Forelimb muscle (tissue), 1 donor: ENCODE data around the gene TPRN. TPM values are rescaled to one million over a fixed set of nuclear protein-coding genes. Genes with fewer than 3 reads are reported as not detected.

Experiments
- DNase-seq: peaks from one replicate; pipeline ENCODE4 v3.0.0-alpha.2; 2013; ENCODE audit warnings: low read depth
- polyA plus RNA-seq: library from polyadenylated mRNA; unstranded; fragments of 120-200 nt; gene quantifications from one replicate; pipeline ENCODE4 v1.2.1, GENCODE V29; 2013; ENCODE audit not compliant: insufficient read length

The TPRN gene
- polyA plus RNA-seq, 1 donor = 10.9 TPM

DNA sequence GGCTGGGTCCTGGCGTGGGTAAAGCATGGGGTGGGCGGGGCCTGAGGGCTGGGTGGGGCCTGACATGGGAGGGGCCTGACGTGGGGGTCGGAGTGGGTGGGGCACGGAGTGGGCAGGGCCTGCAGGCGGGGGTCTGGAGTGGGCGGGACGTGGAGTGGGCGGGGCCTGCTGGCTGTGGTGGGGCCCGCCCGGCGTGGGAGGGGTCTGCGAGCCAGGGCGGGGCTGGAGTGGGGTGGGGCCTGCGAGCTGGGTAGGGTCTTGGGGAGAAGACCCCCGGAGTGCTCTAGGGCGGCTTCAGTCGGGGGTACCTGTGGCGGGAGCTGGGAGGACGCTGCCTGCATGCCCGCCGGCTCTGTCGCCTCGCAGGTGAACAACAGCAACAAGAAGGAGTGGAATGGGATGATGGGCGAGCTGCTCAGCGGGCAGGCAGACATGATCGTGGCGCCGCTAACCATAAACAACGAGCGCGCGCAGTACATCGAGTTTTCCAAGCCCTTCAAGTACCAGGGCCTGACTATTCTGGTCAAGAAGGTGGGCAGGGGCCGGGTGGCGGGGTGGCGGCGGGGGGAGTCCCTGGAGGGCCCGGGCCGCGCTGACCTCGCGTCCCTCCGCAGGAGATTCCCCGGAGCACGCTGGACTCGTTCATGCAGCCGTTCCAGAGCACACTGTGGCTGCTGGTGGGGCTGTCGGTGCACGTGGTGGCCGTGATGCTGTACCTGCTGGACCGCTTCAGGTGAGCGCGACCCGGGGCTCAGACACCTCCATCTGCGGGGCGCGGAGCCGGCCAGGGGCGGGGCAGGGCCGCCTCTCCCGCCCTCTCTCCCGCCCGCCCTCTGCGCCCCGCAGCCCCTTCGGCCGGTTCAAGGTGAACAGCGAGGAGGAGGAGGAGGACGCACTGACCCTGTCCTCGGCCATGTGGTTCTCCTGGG, 38.7 kb downstream of the TPRN start:
- DNase-seq = no peak

DNA sequence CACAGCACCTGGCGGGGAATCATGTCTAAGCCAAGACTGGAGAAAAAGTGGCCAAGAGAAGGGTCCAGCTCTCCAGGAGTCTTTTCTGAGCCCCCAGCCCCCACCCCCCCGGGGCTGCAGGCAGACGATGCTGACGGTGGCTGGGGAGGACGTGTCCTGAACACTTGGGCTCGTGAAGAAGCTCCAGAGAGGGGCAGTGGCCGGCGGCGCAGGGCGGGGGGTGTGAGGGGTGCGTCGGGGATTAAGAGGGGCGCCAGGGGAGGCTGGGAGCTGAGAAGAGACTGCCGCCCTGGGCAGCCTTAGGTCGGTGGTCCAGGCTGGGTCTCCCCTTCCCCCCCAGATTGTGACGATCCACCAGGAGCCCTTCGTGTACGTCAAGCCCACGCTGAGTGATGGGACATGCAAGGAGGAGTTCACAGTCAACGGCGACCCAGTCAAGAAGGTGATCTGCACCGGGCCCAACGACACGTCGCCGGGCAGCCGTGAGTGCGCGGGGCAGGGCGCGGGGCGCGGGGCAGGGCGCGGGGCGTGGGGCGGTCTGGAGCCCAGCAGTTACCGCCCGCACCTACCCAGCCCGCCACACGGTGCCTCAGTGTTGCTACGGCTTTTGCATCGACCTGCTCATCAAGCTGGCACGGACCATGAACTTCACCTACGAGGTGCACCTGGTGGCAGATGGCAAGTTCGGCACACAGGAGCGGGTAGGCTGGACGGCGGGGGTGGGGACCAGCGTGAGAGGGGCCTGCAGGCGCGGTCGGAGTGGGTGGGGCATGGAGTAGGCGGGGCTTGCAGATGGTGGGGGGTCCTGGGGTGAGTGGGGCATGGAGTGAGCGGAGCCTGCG, 39.6 kb downstream of the TPRN start:
- no peak for DNase-seq

DNA sequence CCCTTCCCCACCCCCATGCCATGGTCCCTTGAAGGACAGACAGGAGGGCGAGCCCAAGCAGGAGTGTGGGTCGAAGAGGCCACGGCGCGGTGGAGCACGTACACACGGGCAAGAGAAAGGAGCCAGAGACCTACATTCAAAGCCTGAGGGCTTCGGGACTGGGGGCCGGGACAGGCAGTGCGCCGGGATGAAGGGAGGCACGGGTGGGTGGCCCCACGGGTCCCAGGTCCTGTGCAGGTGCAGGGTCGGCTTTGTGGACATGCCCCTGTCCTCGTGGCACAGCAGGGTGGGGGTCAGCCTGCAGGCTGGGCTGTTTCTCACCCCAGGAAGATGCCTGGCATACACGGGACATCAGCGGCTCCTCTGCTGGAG, 40.5 kb downstream of the TPRN start:
- DNase-seq = no peak

DNA sequence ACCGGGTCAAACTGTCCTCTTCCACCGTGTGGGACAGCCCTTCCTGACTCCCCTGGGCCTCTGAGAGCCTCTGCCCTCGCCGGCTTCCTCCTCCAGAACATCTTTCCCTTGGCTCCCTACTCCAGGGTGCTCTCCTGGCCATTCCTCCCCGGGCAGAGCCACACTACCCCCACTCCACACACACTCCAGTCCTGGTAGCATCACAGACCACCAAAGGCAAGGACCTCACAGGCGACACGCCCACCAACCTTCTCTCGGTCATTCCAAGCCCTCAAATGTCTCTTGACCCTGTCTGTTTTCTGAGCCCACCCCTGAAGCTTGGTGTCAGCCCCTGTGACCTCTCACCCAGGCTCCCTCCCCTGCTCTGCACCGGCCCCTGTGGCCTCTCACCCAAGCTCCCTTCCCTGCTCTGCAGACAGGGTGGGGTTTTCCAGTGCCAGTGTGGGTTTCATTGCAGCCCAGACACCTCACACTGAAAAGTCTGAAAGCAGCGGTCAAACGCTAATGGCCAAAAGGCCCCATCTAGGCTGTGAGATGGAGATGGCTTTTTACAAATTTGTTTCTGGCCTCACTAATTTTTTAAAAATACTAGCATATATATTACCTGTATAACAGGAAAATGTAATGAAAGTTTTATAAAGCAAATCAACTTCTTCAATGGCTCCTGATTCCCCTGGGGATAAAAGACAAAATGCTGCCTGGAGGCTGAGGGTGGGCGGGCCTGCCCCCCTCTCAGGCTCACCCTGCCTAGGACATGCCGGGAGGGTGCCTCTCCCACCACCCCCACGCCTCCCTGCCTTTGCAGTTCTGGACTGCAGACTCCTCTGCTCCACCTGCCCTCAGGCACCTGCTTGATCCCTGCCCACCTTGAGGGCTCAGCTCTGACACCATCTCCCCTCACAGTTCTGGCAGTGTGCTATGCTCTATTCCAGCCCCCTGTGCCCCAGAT, 41.2 kb downstream of the TPRN start:
- no peak for DNase-seq

DNA sequence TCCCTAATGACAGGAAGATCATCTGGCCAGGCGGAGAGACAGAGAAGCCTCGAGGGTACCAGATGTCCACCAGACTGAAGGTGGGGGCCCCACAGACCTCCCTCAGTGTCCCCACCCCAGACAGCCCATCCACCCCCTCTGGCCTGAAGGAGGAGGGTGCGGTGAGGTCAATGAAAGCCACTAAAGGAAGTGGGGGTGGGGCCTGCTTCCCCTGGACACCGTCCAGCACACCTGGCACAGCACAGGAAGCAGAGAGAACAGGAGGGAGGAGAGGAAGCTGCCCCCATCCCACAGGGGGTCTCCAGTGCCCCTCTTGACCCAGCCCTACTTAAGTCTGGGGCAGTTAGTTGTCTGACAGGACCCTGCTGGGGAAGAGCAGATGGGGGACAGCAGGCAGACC, 41.9 kb downstream of the TPRN start:
- no peak for DNase-seq

DNA sequence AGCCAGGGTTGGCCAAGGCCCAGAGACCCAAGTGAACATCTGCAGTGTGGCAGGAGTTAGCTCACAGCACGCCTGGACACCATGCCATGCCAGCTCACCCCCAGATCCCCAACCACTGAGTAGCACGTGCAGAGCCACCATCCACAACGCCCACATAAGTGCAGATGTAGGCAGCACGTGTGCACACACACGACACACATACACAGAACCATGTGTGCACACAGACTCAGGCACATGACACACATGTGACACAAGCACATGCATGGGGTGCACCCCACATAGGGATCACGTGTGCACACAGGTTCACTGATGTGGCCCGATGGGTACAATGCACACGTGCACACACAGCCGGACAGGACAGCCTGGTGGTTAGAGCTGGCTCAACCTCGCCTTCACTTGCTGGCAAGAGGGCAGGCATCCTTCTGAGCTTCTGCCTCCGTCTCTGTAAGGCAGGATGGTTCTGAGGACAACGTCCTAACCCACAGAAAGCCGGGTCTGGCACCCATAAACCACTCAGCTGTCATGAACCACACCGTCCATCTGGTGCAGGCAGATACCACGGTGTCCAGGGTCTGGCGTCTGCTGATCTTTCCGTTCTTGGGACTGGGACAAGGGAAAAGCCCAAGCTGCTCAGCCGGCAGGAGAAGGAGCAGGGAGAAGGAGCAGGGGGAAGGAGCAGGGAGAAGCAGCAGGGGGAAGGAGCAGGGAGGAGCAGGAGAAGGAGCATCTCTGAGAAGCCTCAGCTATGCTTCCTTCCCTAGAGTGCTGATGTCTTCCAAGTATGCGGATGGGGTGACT, 42.7 kb downstream of the TPRN start:
- no peak for DNase-seq

DNA sequence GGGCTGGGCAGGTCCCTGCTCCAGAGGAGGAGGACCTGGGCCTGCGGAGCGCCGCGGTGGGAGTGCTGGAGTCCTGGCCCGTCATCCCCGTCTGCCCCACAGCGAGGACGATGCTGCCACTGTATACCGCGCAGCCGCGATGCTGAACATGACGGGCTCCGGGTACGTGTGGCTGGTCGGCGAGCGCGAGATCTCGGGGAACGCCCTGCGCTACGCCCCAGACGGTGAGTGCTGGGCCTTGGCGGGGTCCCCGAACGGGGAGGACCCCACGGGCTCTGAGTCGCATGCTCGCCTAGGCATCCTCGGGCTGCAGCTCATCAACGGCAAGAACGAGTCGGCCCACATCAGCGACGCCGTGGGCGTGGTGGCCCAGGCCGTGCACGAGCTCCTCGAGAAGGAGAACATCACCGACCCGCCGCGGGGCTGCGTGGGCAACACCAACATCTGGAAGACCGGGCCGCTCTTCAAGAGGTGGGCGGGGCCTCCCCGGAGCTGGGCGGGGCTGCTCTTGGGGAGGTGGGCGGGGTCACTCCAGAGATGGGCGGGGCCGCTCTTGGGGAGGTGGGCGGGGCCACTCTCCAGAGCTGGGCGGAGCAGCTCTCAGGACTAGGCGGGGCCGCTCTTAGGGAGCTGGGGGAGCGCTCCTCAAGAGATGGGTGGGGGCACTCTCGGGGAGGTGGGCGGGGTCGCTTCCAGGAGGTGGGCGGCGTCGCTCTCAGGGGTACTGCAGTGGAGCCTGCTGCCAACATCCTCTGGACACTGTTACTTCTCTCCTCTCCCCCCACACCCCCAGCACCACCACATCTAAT, 43.8 kb downstream of the TPRN start:
- DNase-seq = no peak

DNA sequence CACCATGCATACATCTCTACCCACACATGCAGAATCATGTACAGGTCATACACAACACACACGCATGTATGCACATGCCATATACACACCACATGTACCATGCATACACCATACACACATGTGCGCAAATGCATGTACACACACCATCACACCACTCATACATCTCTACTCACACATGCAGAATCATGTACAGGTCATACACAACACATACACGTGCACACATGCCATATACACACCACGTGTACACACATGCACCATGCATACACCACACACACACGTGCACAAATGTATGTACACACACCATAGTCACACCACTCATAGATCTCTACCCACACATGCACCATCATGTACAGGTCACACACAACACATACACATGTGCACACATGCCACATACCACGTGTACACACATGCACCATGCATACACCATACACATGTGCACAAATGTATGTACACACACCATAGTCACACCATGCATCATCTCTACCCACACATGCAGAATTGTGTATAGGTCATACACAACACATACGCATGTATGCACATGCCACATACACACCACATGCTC, 47.6 kb downstream of the TPRN start:
- no peak for DNase-seq

DNA sequence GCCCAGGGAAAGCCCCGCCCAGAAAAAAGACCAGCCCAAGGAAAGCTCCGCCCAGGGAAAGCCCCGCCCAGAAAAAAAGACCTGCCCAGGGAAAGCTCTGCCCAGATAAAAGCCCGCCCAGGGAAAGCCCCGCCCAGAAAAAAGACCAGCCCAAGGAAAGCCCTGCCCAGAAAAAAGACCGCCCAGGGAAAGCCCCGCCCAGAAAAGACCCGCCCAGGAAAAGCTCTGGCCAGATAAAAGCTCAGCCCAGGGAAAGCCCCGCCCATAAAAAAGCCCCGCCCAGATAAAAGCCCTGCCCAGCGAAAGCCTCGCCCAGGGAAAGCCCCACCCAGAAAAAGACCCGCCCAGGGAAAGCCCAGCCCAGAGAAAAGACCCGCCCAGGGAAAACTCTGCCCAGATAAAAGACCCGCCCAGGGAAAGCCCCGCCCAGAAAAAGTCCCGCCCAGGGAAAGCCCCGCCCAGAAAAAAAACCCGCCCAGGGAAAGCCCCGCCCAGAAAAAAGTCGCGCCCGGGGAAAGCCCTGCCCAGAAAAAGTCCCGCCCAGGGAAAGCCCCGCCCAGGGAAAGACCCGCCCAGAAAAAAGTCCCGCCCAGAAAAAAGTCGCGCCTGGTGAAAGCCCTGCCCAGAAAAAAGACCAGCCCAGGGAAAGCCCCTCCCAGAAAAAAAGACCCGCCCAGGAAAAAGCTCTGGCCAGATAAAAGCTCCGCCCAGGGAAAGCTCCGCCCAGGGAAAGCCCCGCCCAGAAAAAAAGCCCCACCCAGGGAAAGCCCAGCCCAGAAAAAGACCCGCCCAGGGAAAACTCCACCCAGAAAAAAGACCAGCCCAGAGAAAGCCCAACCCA, 49.7 kb downstream of the TPRN start:
- no peak for DNase-seq

DNA sequence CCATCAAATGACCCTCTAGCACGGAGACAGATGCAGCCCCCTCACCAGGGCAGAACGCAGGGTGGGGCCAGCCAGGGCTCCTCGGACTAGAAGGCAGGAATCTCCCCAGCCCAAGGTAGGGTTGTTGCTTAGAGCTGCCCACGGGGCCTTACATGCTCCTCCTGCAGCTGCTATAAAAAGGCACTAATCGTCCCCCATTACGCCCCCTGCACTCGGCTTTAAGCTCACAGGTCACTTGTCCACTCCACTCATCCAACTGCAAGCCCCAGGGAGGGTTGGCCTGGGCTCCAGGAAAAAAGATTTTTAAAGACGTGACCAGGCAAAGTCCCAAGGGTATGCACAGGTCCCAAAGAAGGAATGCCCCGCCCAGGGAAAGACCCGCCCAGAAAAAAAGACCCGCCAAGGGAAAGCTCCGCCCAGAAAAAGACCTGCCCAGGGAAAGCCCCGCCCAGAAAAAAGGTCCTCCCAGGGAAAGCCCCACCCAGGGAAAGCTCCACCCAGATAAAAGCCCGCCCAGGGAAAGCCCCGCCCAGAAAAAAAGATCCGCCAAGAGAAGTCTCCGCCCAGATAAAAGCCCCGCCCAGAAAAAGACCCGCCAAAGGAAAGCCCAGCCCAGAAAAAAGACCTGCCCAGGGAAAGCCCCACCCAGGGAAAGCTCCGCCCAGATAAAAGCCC, 50.5 kb downstream of the TPRN start:
- no peak for DNase-seq

DNA sequence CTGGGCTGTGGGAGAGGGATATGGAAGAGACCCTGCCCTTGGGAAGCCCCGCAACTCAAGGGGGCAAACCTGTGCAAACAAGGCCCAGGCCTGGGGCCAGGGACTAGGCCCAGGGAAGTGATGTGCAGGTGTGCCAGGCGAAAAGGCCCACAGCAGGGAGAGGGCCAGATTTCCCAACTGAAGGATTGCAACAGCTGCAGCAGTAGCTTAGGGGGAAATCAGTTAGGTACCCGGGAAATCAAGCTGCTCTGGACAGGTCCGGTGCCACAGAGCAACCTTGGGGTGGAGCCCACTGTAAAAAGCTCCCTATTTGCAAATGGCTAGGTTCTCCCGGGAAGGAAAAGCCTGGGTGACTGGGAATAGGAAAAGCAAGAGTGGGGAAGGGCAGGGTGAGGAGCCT, 51.2 kb downstream of the TPRN start:
- no peak for DNase-seq

DNA sequence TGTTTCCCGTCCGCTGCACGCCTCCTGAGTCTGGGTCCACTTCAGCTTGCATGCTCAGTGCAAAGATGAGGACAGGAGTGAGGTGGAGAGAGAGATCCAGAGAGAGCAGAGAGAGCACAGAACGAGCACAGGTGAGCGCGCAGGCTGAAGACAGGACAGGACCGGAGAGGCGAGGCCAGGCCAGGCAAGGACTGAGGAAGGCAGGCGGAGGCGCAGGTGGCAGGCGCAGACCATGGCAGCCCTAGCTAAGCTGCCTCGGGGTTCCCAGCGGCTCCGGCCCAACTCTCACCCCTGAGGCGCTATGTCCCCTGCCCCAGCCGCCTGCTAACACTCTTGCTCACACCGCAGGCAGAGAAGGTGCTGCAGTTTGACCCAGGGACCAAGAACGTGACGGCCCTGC, 51.9 kb downstream of the TPRN start:
- no peak for DNase-seq

DNA sequence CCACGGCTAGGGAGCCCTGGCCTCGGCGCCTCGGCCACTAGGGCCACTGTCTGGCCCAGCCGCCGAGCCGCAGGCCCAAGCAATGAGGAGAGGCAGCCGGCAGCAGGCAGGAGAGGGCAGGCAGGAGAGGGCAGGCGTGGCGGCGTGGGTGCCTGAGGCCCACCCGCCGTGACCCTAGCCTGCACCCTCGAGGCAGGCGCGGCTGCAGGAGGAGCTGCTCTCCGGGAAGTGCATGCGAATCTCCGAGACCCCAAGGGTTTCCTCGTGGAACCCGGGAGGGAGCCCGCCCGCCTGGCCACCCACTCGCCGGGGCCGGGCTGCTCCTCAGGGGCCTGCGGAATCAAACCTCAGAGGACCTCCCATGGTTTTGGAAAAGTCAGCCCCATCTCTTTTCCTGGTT, 52.3 kb downstream of the TPRN start:
- DNase-seq = no peak

DNA sequence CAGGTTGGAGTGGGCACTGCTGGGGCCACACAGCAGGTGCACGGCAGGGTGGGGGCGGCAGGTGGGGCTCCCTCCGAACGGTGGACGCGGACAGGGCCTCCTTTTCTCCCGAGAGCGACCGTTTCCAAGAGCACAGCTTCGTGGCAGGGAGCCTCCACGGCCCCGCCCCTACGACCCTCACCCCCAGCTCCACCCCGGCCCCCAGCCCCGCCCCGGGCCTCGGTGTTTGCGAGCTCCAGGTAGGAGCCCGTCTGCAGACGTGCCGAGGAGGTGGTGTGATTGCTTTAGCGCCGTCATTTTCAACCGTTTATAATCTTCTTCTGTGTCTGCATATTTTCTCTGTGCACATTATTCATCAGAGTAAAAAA, 52.8 kb downstream of the TPRN start:
- no peak for DNase-seq

DNA sequence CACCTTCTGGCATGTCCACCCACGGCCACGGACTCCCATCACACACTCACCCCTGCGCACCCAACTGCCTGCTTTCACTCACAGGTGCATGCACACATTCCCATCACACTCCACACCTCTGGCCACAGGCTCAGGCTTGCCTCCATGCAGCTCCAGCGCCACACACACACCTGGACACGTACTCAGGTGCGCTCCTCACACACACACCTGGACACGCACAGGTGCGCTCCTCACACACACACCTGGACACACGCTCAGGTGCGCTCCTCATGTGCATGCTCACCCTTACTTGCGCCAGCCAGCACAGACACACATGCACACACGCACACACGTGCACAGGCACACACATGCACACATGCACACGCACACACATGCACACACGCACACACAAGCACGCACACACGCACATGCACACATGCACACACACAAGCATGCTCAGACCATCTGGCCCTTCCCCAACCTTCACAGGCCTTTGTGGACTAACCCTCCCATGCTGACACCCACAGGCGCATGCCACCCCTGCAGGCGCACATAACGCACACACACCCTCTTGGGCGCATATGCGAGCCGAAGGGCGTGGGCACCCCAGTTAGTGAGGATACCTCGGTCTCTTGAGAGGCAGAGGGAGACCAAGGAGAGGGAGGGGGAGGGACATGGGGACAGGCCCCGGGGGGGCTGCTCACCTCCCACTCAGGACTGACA, 53.3 kb downstream of the TPRN start:
- no peak for DNase-seq

DNA sequence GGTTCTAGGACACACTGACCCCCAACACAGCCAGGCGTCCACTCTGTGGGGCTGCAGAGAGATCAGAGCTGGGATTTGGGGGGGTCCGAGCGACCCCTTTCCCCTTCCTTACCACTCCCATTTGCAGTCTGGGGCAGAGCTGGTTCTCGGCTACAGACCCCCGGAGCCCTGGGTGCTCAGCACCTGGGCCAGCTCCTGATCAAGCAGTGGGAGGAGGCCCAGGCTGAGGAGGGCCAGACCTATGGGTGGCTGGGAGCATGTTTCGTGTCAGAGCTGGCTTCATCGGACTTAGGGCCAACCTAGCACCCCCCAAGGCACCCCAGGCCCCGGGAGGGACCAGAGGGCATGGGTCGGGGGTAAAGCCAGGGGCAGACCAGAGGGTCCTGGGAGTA, 54.0 kb downstream of the TPRN start:
- DNase-seq = no peak

DNA sequence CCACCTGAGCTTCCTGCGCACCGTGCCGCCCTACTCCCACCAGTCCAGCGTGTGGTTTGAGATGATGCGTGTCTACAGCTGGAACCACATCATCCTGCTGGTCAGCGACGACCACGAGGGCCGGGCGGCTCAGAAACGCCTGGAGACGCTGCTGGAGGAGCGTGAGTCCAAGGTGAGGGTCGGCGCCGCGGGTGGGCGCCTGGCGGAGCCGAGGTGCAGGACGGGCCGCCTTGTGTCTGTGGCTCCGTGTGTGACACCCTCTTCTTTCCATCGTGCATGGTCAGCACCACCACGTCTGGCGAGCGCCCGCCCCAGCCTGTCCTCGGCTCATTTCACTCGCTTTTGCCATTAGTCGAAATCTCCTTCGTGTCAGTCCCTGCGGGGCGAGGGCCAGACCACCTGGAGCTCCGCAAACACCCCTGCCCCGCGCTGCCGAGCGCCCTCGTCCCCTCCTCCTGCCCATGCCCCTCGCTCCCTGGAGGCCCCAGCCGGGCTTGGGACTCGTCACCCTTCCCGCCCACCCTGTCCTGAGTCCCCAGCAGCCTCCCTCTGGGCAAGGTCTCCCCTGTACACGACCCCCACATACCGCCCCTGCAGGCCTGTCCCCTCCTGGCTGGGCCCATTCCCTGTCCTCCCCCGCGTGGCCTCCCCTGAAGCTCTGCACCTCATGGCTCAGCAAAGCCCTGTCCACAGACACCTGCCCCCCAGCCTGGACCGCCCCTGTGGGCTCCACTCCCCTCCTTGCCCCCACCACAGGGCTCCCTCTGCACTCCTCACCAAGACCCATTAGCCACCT, 54.6 kb downstream of the TPRN start:
- DNase-seq = no peak
